HG02981 (cell line): ENCODE measurements around the gene SOX13.
"Not testable (repeated sequence)": the region's sequence is repeated elsewhere in the genome, so short reads cannot be mapped to it uniquely, and the experiment has no call there.

Experiments used
- ATAC-seq: cut with Tn5 transposase; IDR thresholded peaks from one replicate; pipeline ENCODE4 v1.9.1; 2021; ENCODE audit warnings: mild to moderate bottlenecking, moderate library complexity; ENCODE audit not compliant: unreplicated experiment

Gene SOX13

DNA sequence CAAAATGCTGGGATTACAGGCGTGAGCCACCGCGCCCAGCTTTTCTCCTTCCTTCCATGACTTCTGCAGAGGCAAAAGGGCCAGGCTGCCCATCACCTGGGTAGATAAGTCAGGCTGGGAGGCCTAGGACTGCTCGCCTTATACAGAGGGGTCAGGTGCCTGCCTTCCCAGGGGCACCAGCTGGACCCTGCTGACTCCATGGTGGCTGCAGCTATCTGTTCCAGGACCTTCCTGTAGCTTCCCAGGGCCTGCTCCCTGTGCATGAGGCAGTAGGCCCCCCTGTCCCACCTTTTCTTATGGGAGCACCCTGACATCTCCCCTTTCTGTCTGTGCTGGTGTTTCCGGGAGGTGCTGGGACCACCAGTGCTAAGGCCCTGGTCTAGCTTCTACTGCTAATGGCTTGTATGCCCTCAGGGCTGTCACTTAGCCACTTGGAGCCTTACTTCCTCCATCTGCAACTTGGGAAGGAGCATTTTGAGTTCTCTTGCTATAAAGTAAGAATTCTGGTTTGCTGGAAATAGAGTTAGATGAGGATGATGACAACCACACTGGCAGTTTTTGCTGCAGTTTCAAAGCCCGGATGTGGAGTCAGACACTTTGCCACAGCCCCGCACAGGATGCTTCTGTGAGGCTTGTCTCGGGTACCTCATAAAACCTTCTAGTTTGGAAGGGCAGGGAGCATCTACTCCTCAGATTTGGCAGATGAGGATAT, 14.4 kb downstream of the SOX13 start:
- no peak for ATAC-seq

DNA sequence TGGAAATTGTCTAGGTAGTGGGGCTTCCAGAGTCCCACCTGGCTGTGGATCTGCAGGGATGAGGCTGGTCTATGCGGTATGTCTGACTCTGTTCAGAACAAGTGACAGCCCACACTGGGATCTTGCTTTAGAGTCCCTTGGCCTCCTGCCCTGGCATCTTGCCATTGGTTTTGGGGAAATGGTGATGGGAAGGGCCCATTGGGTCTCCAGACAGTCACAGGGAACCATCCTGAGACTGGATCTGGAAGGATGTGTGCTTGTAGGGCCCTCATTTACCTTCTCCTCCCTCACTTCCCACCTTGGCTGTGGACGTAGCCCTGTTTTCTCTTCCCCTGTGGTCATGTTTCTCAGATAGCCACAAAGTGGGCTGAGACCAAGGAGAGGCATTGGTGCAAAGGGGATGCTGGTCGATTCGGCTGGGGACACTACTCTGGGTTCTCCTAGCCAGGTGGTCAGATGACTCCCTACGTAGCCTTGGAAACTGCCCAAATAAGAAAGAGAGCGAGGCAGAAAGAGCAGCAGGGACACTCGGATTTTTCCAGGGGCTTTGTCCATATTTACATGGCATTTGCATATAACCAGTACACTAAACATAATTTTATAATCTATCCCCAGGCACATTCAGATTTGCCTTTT, 15.1 kb downstream of the SOX13 start:
- no peak for ATAC-seq

GRCh38 chr1:204088596-204088995, 15.7 kb downstream of the SOX13 start:
- ATAC-seq = no peak

GRCh38 chr1:204089044-204089751, 16.3 kb downstream of the SOX13 start:
- no peak for ATAC-seq

DNA sequence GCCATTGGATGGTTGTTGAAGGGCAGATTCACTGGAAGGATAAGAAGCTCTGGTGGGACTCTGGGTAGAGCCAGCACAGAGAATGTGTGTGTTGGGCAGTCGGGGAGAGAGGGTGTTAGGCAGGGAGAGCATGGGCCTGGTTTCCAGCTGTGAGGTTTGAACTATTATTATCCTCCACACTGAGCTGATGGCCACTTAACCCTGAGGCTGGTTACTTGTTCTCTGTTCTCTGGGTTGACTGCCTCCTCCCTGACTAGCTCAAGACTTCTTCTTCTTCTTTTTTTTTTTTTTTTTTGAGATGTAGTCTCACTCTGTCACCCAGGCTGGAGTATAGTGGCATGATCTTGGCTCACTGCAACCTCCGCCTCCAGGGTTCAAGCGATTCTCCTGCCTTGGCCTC, 17.2 kb downstream of the SOX13 start:
- not testable (repeated sequence) for ATAC-seq

- ATAC-seq = no peak
Observed at GRCh38 chr1:204091066-204091465, 18.2 kb downstream of the SOX13 start.

DNA sequence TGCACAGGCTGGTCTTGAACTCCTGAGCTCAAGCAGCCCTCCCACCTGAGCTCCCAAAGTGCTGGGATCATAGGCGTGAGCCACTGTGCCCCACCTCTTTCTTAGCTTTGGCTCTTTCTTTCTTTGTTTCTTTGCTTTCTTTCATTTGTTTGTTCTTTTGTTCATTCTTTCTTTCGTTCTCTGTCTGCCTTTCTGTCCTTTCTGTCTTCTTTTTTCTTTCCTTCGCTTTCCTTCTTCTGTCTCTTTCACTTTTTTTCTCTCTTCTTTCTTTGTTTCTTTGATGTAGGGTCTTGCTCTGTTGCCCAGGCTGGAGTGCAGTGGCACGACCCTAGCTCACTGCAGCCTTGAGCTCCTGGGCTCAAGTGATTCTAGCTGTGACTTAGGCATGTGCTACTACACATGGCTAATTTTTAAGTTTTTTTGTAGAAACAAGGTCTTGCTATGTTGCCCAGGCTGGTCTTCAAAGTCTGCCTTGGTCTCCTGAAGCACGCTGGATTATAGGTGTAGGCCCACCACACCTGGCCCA, 18.9 kb downstream of the SOX13 start:
- ATAC-seq = no peak

- no peak for ATAC-seq
Observed at GRCh38 chr1:204092632-204093420, 19.9 kb downstream of the SOX13 start.

- ATAC-seq = no peak
Observed at GRCh38 chr1:204093421-204093717, 20.5 kb downstream of the SOX13 start.

- no peak for ATAC-seq
Observed at GRCh38 chr1:204093781-204094180, 20.9 kb downstream of the SOX13 start.

- no peak for ATAC-seq
Observed at GRCh38 chr1:204094313-204094729, 21.4 kb downstream of the SOX13 start.

- ATAC-seq = no peak
Observed at GRCh38 chr1:204094856-204095634, 22.1 kb downstream of the SOX13 start.

DNA sequence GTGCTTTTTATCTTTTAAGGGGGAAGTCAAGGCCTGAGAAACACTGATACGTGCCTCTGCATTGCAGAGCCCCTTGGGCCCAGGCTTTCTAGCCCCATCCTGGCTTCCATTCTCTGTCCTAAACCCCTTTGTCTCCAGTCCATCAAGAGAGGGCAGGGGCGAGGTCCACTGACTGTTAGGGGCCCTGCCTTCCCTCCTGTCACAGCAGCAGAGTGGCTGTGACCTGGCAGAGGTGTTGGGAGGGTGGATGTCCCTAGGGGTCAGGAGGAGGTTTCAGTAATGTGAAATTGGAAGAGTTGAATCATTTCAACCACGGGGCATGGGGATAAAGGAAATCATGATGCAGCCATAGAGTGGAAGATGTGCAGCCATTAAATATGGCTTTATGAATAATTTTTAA, 24.0 kb downstream of the SOX13 start:
- ATAC-seq = no peak

DNA sequence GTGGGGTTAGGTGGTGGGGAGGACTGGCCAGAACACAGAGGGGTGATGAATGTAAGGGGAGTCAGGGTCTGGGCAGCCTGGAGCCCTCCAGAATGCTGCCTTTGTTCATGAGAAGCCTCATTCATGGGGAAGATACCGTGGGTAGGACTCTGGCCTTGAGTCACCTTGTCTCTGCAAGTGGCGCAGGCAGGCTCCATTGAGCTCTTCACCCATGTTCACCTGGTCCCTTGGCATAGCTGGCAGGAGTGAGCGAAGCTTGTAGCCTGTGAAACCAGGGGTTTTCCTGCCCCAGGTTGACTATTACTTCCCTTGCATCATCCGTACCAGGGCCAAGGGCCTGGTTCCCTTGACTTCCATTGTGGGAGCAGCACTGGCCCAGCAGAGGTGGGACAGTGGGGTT, 25.8 kb downstream of the SOX13 start:
- no peak for ATAC-seq

DNA sequence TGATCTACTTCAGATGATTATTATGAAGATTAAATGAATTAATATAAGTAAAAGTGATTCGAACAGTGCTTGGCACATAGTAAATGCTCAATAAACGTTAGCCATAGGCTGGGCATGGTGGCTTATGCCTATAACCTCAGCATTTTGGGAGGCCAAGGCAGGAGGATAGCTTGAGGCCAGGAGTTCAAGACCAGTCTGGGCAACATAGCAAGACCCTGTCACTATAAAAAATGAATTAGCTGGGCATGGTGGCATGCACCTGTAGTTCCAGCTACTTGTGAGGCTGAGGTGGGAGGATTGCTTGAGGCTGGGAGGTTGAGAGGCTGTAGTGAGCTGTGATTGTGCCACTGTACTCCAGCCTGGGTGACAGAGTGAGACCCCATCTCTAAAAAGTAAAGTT, 26.8 kb downstream of the SOX13 start:
- not testable (repeated sequence) for ATAC-seq

- no peak for ATAC-seq
Observed at GRCh38 chr1:204102029-204102611, 29.2 kb downstream of the SOX13 start.

DNA sequence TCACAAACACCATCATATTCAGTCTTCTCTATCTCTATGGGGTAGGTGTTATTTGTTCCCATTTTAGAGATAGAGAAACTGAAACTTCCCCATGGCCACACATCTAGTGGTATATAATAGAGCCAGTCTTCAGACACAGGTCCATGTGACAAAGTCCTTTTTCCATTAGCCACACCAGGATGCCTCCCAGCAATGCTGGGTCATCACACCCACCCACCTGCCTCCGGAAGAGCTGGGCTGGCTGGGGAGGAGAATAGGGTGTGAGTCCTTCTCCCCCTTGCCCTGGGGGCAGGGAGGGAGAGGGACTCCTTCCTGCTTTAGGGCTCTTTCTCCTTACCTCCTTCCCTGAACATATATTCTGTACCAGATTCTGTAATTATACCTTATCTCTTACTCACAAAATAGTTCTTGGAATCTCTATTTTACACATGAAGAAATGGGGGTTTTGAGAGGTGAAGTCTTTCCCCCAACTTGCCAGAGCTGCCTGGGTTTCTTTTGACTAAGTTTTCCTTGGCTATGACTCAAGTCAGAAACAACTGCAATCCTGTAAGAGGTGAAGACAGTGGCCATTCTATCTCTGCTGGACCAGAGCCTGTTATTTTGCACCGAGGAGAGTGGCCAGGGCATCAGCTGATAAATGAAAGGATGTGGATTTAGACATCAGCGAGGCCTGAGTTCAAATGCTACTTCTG, 30.0 kb downstream of the SOX13 start:
- no peak for ATAC-seq

DNA sequence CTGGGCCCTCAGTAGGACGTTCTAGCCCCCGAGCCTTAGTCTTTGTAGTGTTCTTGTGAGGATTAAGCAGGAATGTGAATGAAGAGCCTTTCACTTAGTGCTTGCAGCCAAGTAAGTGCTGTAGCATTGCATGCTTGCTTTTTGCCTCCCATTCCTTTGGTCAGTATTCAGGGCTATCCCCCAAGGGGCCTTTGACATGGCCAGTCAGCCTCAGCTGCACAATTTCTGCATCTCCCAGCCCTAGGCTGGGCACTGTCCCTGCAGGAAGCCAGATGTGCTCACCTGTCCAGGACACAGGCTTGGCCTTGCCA, 30.5 kb downstream of the SOX13 start:
- no peak for ATAC-seq

GRCh38 chr1:204104331-204105130, 31.6 kb downstream of the SOX13 start:
- no peak for ATAC-seq
